Upper lobe of left lung (tissue), 4 donors: ENCODE results near the gene SELENOF.

Source experiments
- POLR2A ChIP-seq, 4 donors: fragments of 450-650 bp; IDR thresholded peaks; one replicate each; pipeline ENCODE4 v1.5.1; 2016 to 2017; ENCODE audit warnings: antibody characterized with exemption in 4 of 4, mild to moderate bottlenecking in 2 of 4
- POLR2AphosphoS5 ChIP-seq, 2 donors: sonication (generic); formaldehyde crosslinking; IDR thresholded peaks; one replicate each; pipeline ENCODE4 v1.5.1; 2017; ENCODE audit warnings: antibody characterized with exemption in 2 of 2
- TF ChIP-seq, protein P1 (sequence below), 6 experiments: fragments of 450-650 bp in 4 of 6; fragments of 200-600 bp in 2 of 6; sonication (generic) in 2 of 6; IDR thresholded peaks; one replicate each; pipeline ENCODE4 v1.5.1; 2016 to 2019; ENCODE audit warnings: antibody characterized with exemption in 6 of 6

DNA sequence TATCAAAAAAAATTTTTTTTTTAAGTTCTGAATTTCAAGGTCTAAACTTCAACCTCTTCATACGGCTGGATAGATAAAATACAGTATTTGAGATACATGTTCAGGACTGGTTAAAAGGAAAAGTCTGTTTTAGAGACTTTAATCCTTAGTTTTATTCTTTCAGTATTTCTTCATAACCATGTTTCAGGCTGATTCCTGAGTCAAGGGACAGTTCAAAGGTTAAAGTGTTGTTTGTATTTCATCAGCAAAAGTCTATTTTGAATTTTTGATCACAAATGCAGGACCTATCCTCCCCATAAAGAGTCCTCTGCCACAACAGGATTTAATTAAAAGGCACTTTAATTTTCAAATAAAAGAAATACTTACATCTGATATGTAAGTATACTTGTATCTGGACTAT lies 53.5 kb downstream of the SELENOF start:
- TF ChIP-seq, protein P1, sequence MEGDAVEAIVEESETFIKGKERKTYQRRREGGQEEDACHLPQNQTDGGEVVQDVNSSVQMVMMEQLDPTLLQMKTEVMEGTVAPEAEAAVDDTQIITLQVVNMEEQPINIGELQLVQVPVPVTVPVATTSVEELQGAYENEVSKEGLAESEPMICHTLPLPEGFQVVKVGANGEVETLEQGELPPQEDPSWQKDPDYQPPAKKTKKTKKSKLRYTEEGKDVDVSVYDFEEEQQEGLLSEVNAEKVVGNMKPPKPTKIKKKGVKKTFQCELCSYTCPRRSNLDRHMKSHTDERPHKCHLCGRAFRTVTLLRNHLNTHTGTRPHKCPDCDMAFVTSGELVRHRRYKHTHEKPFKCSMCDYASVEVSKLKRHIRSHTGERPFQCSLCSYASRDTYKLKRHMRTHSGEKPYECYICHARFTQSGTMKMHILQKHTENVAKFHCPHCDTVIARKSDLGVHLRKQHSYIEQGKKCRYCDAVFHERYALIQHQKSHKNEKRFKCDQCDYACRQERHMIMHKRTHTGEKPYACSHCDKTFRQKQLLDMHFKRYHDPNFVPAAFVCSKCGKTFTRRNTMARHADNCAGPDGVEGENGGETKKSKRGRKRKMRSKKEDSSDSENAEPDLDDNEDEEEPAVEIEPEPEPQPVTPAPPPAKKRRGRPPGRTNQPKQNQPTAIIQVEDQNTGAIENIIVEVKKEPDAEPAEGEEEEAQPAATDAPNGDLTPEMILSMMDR (IDR thresholded peaks at IDR 0.05): no peak
- TF ChIP-seq POLR2A (IDR thresholded peaks at IDR 0.05): no peak
- TF ChIP-seq POLR2AphosphoS5 (IDR thresholded peaks at IDR 0.05): no peak
